ENCODE data around the gene SEMA3D. TPM values are rescaled to one million over a fixed set of nuclear protein-coding genes. Genes with fewer than 3 reads are reported as not detected.

Gene SEMA3D
- total RNA-seq, 4 donors from 2014 or later: 1.4 to 1.6 (median 1.5) TPM; not detected in 1

- WGBS, 2 donors (ENCODE audit: low coverage in 1 of 2): 60% methylated on average over 1 to 2 of the region's 2 CpGs
- in situ Hi-C loops (cut with MboI; ENCODE audit: low pct_ligation_motif_present in 1 of 4, low pct_unique_long_range_greater_than_20kb in 1 of 4, low sequenced_read_pairs in 3 of 4): no loop called here
- Histone ChIP-seq H3K4me3 (no peak overlapping the region), H3K27ac (no peak overlapping the region), H3K9me3 (no peaks in the 10 kb centered on the region), H3K36me3 (no peaks in the 10 kb centered on the region), H3K27me3 (no peaks in the 10 kb centered on the region), H3K4me1 (no peaks in the 10 kb centered on the region)
- intact Hi-C loops (cut with DNase I; ENCODE audit: low total_unique reads): no loop called here
- TF ChIP-seq CTCF (IDR thresholded peaks at IDR 0.05) (no peak), POLR2A (IDR thresholded peaks at IDR 0.05) (no peak), POLR2AphosphoS5 (IDR thresholded peaks at IDR 0.05) (no peak), EP300 (IDR thresholded peaks at IDR 0.05; ENCODE audit: low read depth) (no peak)
- DNase-seq: no peak
These were observed 8.1 kb downstream of the SEMA3D start for GRCh38 chr7:85178531-85179298.

- no peak for TF ChIP-seq EP300 (IDR thresholded peaks at IDR 0.05; ENCODE audit: low read depth)
- no peak for TF ChIP-seq POLR2A (IDR thresholded peaks at IDR 0.05)
- TF ChIP-seq CTCF (IDR thresholded peaks at IDR 0.05): no peak
- no peak for TF ChIP-seq POLR2AphosphoS5 (IDR thresholded peaks at IDR 0.05)
- H3K27ac ChIP-seq: no peak overlapping the region
- no peaks in the 10 kb centered on the region for H3K9me3 ChIP-seq
- H3K4me3 ChIP-seq: no peak overlapping the region
- no peaks in the 10 kb centered on the region for H3K4me1 ChIP-seq
- H3K27me3 ChIP-seq: no peaks in the 10 kb centered on the region
- no peak for DNase-seq
- in situ Hi-C loops (cut with MboI; ENCODE audit: low pct_ligation_motif_present in 1 of 4, low pct_unique_long_range_greater_than_20kb in 1 of 4, low sequenced_read_pairs in 3 of 4): no loop called here
- intact Hi-C loops (cut with DNase I; ENCODE audit: low total_unique reads): no loop called here
- no peaks in the 10 kb centered on the region for H3K36me3 ChIP-seq
These were observed 9.5 kb downstream of the SEMA3D start for GRCh38 chr7:85177316-85177715.

GRCh38 chr7:85176197-85176596 is 10.7 kb downstream of the SEMA3D start:
- WGBS, 2 donors (ENCODE audit: low coverage in 1 of 2): 84 to 100% methylated on average over 1 of the region's 1 CpG
- no peaks in the 10 kb centered on the region for H3K36me3 ChIP-seq
- intact Hi-C loops (cut with DNase I; ENCODE audit: low total_unique reads) (no loop called here), in situ Hi-C loops (cut with MboI; ENCODE audit: low pct_ligation_motif_present in 1 of 4, low pct_unique_long_range_greater_than_20kb in 1 of 4, low sequenced_read_pairs in 3 of 4) (no loop called here)
- TF ChIP-seq EP300 (IDR thresholded peaks at IDR 0.05; ENCODE audit: low read depth): no peak
- H3K4me1 ChIP-seq: no peaks in the 10 kb centered on the region
- H3K27ac ChIP-seq: no peak overlapping the region
- H3K4me3 ChIP-seq: no peak overlapping the region
- DNase-seq: no peak
- no peaks in the 10 kb centered on the region for H3K9me3 ChIP-seq
- no peaks in the 10 kb centered on the region for H3K27me3 ChIP-seq

- no peaks in the 10 kb centered on the region for H3K36me3 ChIP-seq
- H3K27me3 ChIP-seq: no peaks in the 10 kb centered on the region
- TF ChIP-seq POLR2A (IDR thresholded peaks at IDR 0.05): no peak
- no peak for TF ChIP-seq EP300 (IDR thresholded peaks at IDR 0.05; ENCODE audit: low read depth)
- TF ChIP-seq POLR2AphosphoS5 (IDR thresholded peaks at IDR 0.05): no peak
- no peak for TF ChIP-seq CTCF (IDR thresholded peaks at IDR 0.05)
- in situ Hi-C loops (cut with MboI; ENCODE audit: low pct_ligation_motif_present in 1 of 4, low pct_unique_long_range_greater_than_20kb in 1 of 4, low sequenced_read_pairs in 3 of 4) (no loop called here), intact Hi-C loops (cut with DNase I; ENCODE audit: low total_unique reads) (no loop called here)
- H3K27ac ChIP-seq: no peak overlapping the region
- 61 to 68% methylated on average over 2 to 3 of the region's 3 CpGs for WGBS, 2 donors (ENCODE audit: low coverage in 1 of 2)
- no peaks in the 10 kb centered on the region for H3K4me1 ChIP-seq
- no peaks in the 10 kb centered on the region for H3K9me3 ChIP-seq
- H3K4me3 ChIP-seq: no peak overlapping the region
- DNase-seq: no peak
These were observed 11.6 kb downstream of the SEMA3D start for GRCh38 chr7:85175217-85175616.

GRCh38 chr7:85172530-85172941 is 14.3 kb downstream of the SEMA3D start:
- WGBS, 2 donors (ENCODE audit: low coverage in 1 of 2): 39% methylated on average over 3 of the region's 3 CpGs; no CpG with 5 or more reads in 1 of the 2 donors

More at GRCh38 chr7:85172530-85172941, 14.3 kb downstream of the SEMA3D start:
- no peak for DNase-seq
- Histone ChIP-seq H3K4me1 (no peaks in the 10 kb centered on the region), H3K4me3 (no peak overlapping the region), H3K27me3 (no peaks in the 10 kb centered on the region), H3K36me3 (no peaks in the 10 kb centered on the region), H3K9me3 (no peaks in the 10 kb centered on the region), H3K27ac (no peak overlapping the region)
- TF ChIP-seq POLR2A (IDR thresholded peaks at IDR 0.05) (no peak), CTCF (IDR thresholded peaks at IDR 0.05) (no peak), EP300 (IDR thresholded peaks at IDR 0.05; ENCODE audit: low read depth) (no peak), POLR2AphosphoS5 (IDR thresholded peaks at IDR 0.05) (no peak)
- intact Hi-C loops (cut with DNase I; ENCODE audit: low total_unique reads): no loop called here
- in situ Hi-C loops (cut with MboI; ENCODE audit: low pct_ligation_motif_present in 1 of 4, low pct_unique_long_range_greater_than_20kb in 1 of 4, low sequenced_read_pairs in 3 of 4): no loop called here

Measured in transverse colon (tissue), 4 donors.